Bronchial epithelial cell (primary cell): Measurements from ENCODE around the gene PROM1. TPM values are rescaled to one million over a fixed set of nuclear protein-coding genes. Genes with fewer than 3 reads are reported as not detected.

Experiments
- DNase-seq: peaks from one replicate; pipeline ENCODE4 v3.0.0-alpha.2; 2010; ENCODE audit warnings: low read depth
- FAIRE-seq: peaks from 2 replicates; lab custom pipeline; 2011; peaks lifted over from hg19 to GRCh38; lab: Jason Lieb, UNC
- H3K27me3 ChIP-seq: 2 replicates; pipeline ENCODE4 v1.5.1; 2011; ENCODE audit warnings: low read length; ENCODE audit not compliant: control insufficient read depth, insufficient read depth
- H3K36me3 ChIP-seq: 2 replicates; pipeline ENCODE4 v1.5.1; 2011; ENCODE audit warnings: low read length; ENCODE audit not compliant: control insufficient read depth, insufficient read depth
- H3K4me3 ChIP-seq: 2 replicates; pipeline ENCODE4 v1.5.1; 2011; ENCODE audit warnings: mild to moderate bottlenecking, low read depth, low read length, control low read depth
- CTCF ChIP-seq: IDR thresholded peaks from 2 replicates; pipeline ENCODE4 v1.5.1; 2011; ENCODE audit warnings: mild to moderate bottlenecking, moderate library complexity, low read length, control low read depth, inconsistent platforms; ENCODE audit not compliant: insufficient read depth, severe bottlenecking
- total RNA-seq: library from RNA; depleted of rRNA; stranded (reverse); fragments of >200 nt; gene quantifications from 2 replicates; pipeline ENCODE4 v1.2.1, GENCODE V29; 2014

The PROM1 gene
- total RNA-seq, 1 donor from 2014 or later = 0.26 TPM

GRCh38 chr4:16125571-16126445 is 42.0 kb upstream of the PROM1 start:
- FAIRE-seq = no peak
- Histone ChIP-seq H3K36me3 (no peaks in the 10 kb centered on the region), H3K4me3 (no peak overlapping the region), H3K27me3 (no peaks in the 10 kb centered on the region)
- DNase-seq = no peak
- no peak for TF ChIP-seq CTCF

- DNase-seq (no peak), FAIRE-seq (no peak)
- Histone ChIP-seq H3K36me3 (no peaks in the 10 kb centered on the region), H3K4me3 (no peak overlapping the region), H3K27me3 (no peaks in the 10 kb centered on the region)
- TF ChIP-seq CTCF = no peak
These were observed 40.4 kb upstream of the PROM1 start for GRCh38 chr4:16124232-16124631.

GRCh38 chr4:16123356-16124084 is 39.7 kb upstream of the PROM1 start:
- FAIRE-seq (no peak), DNase-seq (no peak)
- no peaks in the 10 kb centered on the region for H3K36me3 ChIP-seq
- no peaks in the 10 kb centered on the region for H3K27me3 ChIP-seq
- no peak for TF ChIP-seq CTCF
- no peak overlapping the region for H3K4me3 ChIP-seq

GRCh38 chr4:16122784-16123183 is 39.0 kb upstream of the PROM1 start:
- TF ChIP-seq CTCF = no peak
- H3K36me3 ChIP-seq = no peaks in the 10 kb centered on the region
- H3K4me3 ChIP-seq = no peak overlapping the region
- FAIRE-seq = no peak
- H3K27me3 ChIP-seq = no peaks in the 10 kb centered on the region
- DNase-seq = no peak

GRCh38 chr4:16122308-16122711 is 38.5 kb upstream of the PROM1 start:
- H3K36me3 ChIP-seq = no peaks in the 10 kb centered on the region
- FAIRE-seq = no peak
- no peaks in the 10 kb centered on the region for H3K27me3 ChIP-seq
- no peak for TF ChIP-seq CTCF
- no peak overlapping the region for H3K4me3 ChIP-seq
- no peak for DNase-seq
